ENCODE data around the gene AZI2.

The AZI2 gene

DNA sequence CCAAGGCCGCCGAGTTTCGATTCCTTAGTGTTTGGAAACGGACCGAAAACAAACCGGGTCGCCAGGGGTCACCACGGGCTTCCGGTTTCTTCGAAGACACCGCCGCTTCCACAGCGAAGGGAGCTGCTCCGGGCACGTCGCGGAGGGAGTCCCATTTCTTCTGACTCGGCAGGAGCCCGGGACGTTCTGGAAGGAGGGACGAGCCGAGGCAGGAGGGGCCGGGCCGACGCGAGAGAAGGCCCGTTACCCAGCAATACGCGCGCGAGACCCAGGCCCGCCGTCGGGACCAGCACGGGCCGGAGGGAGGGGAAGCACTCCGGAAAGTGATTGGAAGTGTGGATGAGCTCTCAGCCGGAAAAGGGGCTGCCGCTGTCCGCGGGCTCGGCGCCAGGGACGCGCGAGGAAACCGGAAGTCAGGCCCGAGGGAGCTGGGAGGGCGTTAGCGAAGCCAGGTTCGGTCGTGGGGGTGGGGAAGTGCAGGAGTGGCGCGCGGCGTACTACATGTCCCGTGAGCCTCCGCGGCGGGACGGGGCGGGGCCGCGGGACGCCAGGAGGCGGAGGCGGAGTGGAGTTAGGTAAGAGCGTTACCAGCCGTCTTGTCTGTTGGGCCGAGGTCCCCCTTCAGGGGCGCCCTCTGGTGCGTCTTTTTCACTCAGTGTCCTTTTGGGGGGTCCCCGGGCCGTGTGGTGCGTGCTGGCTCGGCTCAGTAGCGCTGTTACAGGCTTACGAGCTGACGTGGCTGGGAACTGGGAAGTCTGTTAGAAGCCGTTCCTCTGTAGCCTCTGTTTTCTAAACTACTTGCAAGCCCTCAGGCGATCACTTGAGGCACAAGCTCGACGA is at the start of gene AZI2, which contains the start of gene ZCWPW2 (continued):
- TF ChIP-seq PRDM4 (tag by site-specific recombination; IDR thresholded peaks at IDR 0.05) (peak; percentile 41; the same call in 1 of the 2 replicates), ZNF692 (tag by site-specific recombination; IDR thresholded peaks at IDR 0.05) (peak; percentile 55; the same call in 1 of the 2 replicates), ZNF514 (tag by site-specific recombination; IDR thresholded peaks at IDR 0.05) (no peak), ZXDB (tag by site-specific recombination; IDR thresholded peaks at IDR 0.05) (peak; percentile 86), PRDM6 (tag by site-specific recombination; IDR thresholded peaks at IDR 0.05) (no peak), ZNF433 (tag by site-specific recombination; IDR thresholded peaks at IDR 0.05; ENCODE audit: low read depth) (no peak), SP7 (tag by site-specific recombination; IDR thresholded peaks at IDR 0.05) (peak; percentile 37; the same call in 1 of the 2 replicates), ZNF214 (tag by site-specific recombination; IDR thresholded peaks at IDR 0.05; ENCODE audit: borderline replicate concordance) (no peak), OVOL3 (tag by site-specific recombination; IDR thresholded peaks at IDR 0.05) (no peak), ZNF529 (tag by site-specific recombination; IDR thresholded peaks at IDR 0.05; ENCODE audit: insufficient replicate concordance) (no peak), HOXD13 (CRISPR knock-in tag; IDR thresholded peaks at IDR 0.05; ENCODE audit: borderline replicate concordance) (no peak), HOXC10 (CRISPR knock-in tag; IDR thresholded peaks at IDR 0.05) (no peak), ZNF274 (IDR thresholded peaks at IDR 0.05; ENCODE audit: low read length) (no peak), ZNF274 (tag by site-specific recombination; IDR thresholded peaks at IDR 0.05; ENCODE audit: borderline replicate concordance) (no peak), BCL11B (tag by site-specific recombination; IDR thresholded peaks at IDR 0.05; ENCODE audit: low read depth) (no peak), ZBTB8A (tag by site-specific recombination; IDR thresholded peaks at IDR 0.05) (0 out of 2 replicates have a peak, but pooled peaks have one; percentile 35), ZNF777 (tag by site-specific recombination; IDR thresholded peaks at IDR 0.05; ENCODE audit: borderline replicate concordance) (peak; percentile 56; the same call in 1 of the 2 replicates), SETDB1 (IDR thresholded peaks at IDR 0.05; ENCODE audit: insufficient read length, low read length) (no peak), ZNF654 (tag by site-specific recombination; IDR thresholded peaks at IDR 0.05; ENCODE audit: low read depth) (no peak), ZNF555 (tag by site-specific recombination; conservative IDR thresholded peaks at IDR 0.05) (no peak), ZNF157 (tag by site-specific recombination; IDR thresholded peaks at IDR 0.05) (no peak), TRIM28 (IDR thresholded peaks at IDR 0.05; ENCODE audit: borderline replicate concordance, low read length) (0 out of 2 replicates have a peak, but pooled peaks have one; percentile 86), ZNF24 (tag by site-specific recombination; IDR thresholded peaks at IDR 0.05) (no peak), ZNF843 (tag by site-specific recombination; IDR thresholded peaks at IDR 0.05) (0 out of 2 replicates have a peak, but pooled peaks have one; percentile 37), ZFP69B (tag by site-specific recombination; IDR thresholded peaks at IDR 0.05) (no peak), SALL2 (tag by site-specific recombination; IDR thresholded peaks at IDR 0.05; ENCODE audit: borderline replicate concordance) (no peak), KLF16 (tag by site-specific recombination; IDR thresholded peaks at IDR 0.05) (0 out of 2 replicates have a peak, but pooled peaks have one; percentile 19)
- TF ChIP-seq, protein P1, sequence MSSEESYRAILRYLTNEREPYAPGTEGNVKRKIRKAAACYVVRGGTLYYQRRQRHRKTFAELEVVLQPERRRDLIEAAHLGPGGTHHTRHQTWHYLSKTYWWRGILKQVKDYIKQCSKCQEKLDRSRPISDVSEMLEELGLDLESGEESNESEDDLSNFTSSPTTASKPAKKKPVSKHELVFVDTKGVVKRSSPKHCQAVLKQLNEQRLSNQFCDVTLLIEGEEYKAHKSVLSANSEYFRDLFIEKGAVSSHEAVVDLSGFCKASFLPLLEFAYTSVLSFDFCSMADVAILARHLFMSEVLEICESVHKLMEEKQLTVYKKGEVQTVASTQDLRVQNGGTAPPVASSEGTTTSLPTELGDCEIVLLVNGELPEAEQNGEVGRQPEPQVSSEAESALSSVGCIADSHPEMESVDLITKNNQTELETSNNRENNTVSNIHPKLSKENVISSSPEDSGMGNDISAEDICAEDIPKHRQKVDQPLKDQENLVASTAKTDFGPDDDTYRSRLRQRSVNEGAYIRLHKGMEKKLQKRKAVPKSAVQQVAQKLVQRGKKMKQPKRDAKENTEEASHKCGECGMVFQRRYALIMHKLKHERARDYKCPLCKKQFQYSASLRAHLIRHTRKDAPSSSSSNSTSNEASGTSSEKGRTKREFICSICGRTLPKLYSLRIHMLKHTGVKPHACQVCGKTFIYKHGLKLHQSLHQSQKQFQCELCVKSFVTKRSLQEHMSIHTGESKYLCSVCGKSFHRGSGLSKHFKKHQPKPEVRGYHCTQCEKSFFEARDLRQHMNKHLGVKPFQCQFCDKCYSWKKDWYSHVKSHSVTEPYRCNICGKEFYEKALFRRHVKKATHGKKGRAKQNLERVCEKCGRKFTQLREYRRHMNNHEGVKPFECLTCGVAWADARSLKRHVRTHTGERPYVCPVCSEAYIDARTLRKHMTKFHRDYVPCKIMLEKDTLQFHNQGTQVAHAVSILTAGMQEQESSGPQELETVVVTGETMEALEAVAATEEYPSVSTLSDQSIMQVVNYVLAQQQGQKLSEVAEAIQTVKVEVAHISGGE (tag by site-specific recombination; conservative IDR thresholded peaks at IDR 0.05; ENCODE audit: low read depth) = peak; percentile 95
